ENCODE measurements around the gene GDF10. TPM values are rescaled to one million over a fixed set of nuclear protein-coding genes. Genes with fewer than 3 reads are reported as not detected.

The GDF10 gene
- total and polyA plus RNA-seq, 3 donors from 2014 or later, result 17.7 to 47.3 (median 34.4) TPM

GRCh38 chr10:47279276-47279675 lies 20.7 kb upstream of the GDF10 start:
- no peak for TF ChIP-seq POLR2A (IDR thresholded peaks at IDR 0.05)
- TF ChIP-seq, protein P1, sequence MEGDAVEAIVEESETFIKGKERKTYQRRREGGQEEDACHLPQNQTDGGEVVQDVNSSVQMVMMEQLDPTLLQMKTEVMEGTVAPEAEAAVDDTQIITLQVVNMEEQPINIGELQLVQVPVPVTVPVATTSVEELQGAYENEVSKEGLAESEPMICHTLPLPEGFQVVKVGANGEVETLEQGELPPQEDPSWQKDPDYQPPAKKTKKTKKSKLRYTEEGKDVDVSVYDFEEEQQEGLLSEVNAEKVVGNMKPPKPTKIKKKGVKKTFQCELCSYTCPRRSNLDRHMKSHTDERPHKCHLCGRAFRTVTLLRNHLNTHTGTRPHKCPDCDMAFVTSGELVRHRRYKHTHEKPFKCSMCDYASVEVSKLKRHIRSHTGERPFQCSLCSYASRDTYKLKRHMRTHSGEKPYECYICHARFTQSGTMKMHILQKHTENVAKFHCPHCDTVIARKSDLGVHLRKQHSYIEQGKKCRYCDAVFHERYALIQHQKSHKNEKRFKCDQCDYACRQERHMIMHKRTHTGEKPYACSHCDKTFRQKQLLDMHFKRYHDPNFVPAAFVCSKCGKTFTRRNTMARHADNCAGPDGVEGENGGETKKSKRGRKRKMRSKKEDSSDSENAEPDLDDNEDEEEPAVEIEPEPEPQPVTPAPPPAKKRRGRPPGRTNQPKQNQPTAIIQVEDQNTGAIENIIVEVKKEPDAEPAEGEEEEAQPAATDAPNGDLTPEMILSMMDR (IDR thresholded peaks at IDR 0.05), result no peak
- Histone ChIP-seq H3K36me3 (ENCODE audit: low read depth, missing control alignments) (no peaks in the 10 kb centered on the region), H3K4me3 (no peak overlapping the region), H3K27ac (no peak overlapping the region), H3K9me3 (no peaks in the 10 kb centered on the region), H3K27me3 (no peaks in the 10 kb centered on the region), H3K4me1 (no peaks in the 10 kb centered on the region)
- intact Hi-C loops (cut with DNase I; ENCODE audit: low total_unique reads), result no loop called here
- WGBS, 2 donors, result 88 to 100% methylated on average over 1 to 2 of the region's 2 CpGs
- DNase-seq, result no peak

- intact Hi-C loops (cut with DNase I; ENCODE audit: low total_unique reads), result no loop called here
- WGBS, 2 donors, result 81 to 85% methylated on average over 6 of the region's 6 CpGs
- DNase-seq, result no peak
- no peak overlapping the region for H3K4me3 ChIP-seq
- H3K27ac ChIP-seq, result no peak overlapping the region
- no peaks in the 10 kb centered on the region for H3K9me3 ChIP-seq
- no peak for TF ChIP-seq POLR2A (IDR thresholded peaks at IDR 0.05)
- TF ChIP-seq, protein P1 (IDR thresholded peaks at IDR 0.05), result no peak
- no peaks in the 10 kb centered on the region for H3K27me3 ChIP-seq
- no peaks in the 10 kb centered on the region for H3K36me3 ChIP-seq (ENCODE audit: low read depth, missing control alignments)
- no peaks in the 10 kb centered on the region for H3K4me1 ChIP-seq
Measured at GRCh38 chr10:47282005-47282656, 17.9 kb upstream of the GDF10 start.

DNA sequence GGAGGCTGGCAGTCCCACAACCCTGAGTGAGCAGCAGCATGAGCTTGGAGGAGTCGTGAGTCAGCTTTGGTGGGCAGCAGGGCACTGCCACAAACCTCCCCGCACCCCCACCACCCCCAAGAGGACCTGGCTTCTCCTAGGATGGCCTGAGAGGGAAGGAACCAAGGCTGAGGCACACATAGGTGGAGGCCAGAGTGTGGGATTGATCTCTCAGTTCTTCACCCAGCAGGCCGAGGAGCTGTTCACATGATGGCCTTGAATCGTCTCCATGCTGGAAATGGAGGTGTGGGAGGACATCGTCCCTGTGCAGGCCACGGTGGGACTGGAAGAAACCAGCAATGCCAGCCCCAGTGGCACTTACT lies 17.4 kb upstream of the GDF10 start:
- TF ChIP-seq POLR2A (IDR thresholded peaks at IDR 0.05), result no peak
- TF ChIP-seq, protein P1 (IDR thresholded peaks at IDR 0.05), result no peak
- DNase-seq, result no peak
- WGBS, 2 donors, result 48 to 70% methylated on average over 4 to 6 of the region's 6 CpGs
- H3K9me3 ChIP-seq, result no peaks in the 10 kb centered on the region
- H3K4me3 ChIP-seq, result no peak overlapping the region
- H3K4me1 ChIP-seq, result no peaks in the 10 kb centered on the region
- H3K27me3 ChIP-seq, result no peaks in the 10 kb centered on the region
- H3K27ac ChIP-seq, result no peak overlapping the region
- no peaks in the 10 kb centered on the region for H3K36me3 ChIP-seq (ENCODE audit: low read depth, missing control alignments)
- intact Hi-C loops (cut with DNase I; ENCODE audit: low total_unique reads), result no loop called here

GRCh38 chr10:47283101-47283630 lies 16.8 kb upstream of the GDF10 start:
- H3K27me3 ChIP-seq, result no peaks in the 10 kb centered on the region
- H3K36me3 ChIP-seq (ENCODE audit: low read depth, missing control alignments), result no peaks in the 10 kb centered on the region
- H3K27ac ChIP-seq, result no peak overlapping the region
- no peaks in the 10 kb centered on the region for H3K9me3 ChIP-seq
- H3K4me1 ChIP-seq, result no peaks in the 10 kb centered on the region
- no peak for DNase-seq
- 85 to 89% methylated on average over 8 to 9 of the region's 9 CpGs for WGBS, 2 donors
- intact Hi-C loops (cut with DNase I; ENCODE audit: low total_unique reads), result no loop called here
- H3K4me3 ChIP-seq, result no peak overlapping the region
- TF ChIP-seq, protein P1 (IDR thresholded peaks at IDR 0.05), result no peak
- no peak for TF ChIP-seq POLR2A (IDR thresholded peaks at IDR 0.05)

GRCh38 chr10:47283848-47284247 lies 16.1 kb upstream of the GDF10 start:
- intact Hi-C loops (cut with DNase I; ENCODE audit: low total_unique reads), result no loop called here
- H3K9me3 ChIP-seq, result no peaks in the 10 kb centered on the region
- no peak for TF ChIP-seq POLR2A (IDR thresholded peaks at IDR 0.05)
- TF ChIP-seq, protein P1 (IDR thresholded peaks at IDR 0.05), result no peak
- no peaks in the 10 kb centered on the region for H3K4me1 ChIP-seq
- H3K4me3 ChIP-seq, result no peak overlapping the region
- no peak overlapping the region for H3K27ac ChIP-seq
- DNase-seq, result no peak
- no peaks in the 10 kb centered on the region for H3K27me3 ChIP-seq
- H3K36me3 ChIP-seq (ENCODE audit: low read depth, missing control alignments), result no peaks in the 10 kb centered on the region

Data from testis (tissue), 3 donors.